Left kidney (tissue), 8 donors: ENCODE data around the gene VAMP3. TPM values are rescaled to one million over a fixed set of nuclear protein-coding genes. Genes with fewer than 3 reads are reported as not detected.

Experiments
- DNase-seq: peaks from one replicate; pipeline ENCODE4 v3.0.0-alpha.2; 2013
- long read RNA-seq, 8 donors: transcript quantifications; one replicate each; lab custom pipeline, GENCODE V29; 2026
- polyA plus RNA-seq: library from polyadenylated mRNA; unstranded; fragments of 120-200 nt; gene quantifications from one replicate; pipeline ENCODE4 v1.2.1, GENCODE V29; 2013; ENCODE audit not compliant: insufficient read length

Gene VAMP3
- 107 TPM for polyA plus RNA-seq
- long read RNA-seq, donor 1, transcript VAMP3-201 (5 exons, 2,205 nt) = major isoform, 54 of 105 reads
- long read RNA-seq, donor 1, partial matches to known transcripts = 48 of 105 reads
- long read RNA-seq, donor 1, other reads (novel, unspliced or antisense) = 0 of 105 reads
- long read RNA-seq, donor 2, transcript VAMP3-201 (5 exons, 2,205 nt) = major isoform, 37 of 41 reads
- long read RNA-seq, donor 2, partial matches to known transcripts = 0 of 41 reads
- long read RNA-seq, donor 2, other reads (novel, unspliced or antisense) = 0 of 41 reads
- long read RNA-seq, donor 3, transcript VAMP3-201 (5 exons, 2,205 nt) = major isoform, 26 of 36 reads
- long read RNA-seq, donor 3, partial matches to known transcripts = 7 of 36 reads
- long read RNA-seq, donor 3, other reads (novel, unspliced or antisense) = 0 of 36 reads
- long read RNA-seq, donor 4, transcript VAMP3-201 (5 exons, 2,205 nt) = major isoform, 6 of 6 reads
- long read RNA-seq, donor 4, partial matches to known transcripts = 0 of 6 reads
- long read RNA-seq, donor 4, other reads (novel, unspliced or antisense) = 0 of 6 reads
- long read RNA-seq, donor 5, transcript VAMP3-201 (5 exons, 2,205 nt) = major isoform, 52 of 55 reads
- long read RNA-seq, donor 5, partial matches to known transcripts = 0 of 55 reads
- long read RNA-seq, donor 5, other reads (novel, unspliced or antisense) = 0 of 55 reads
- long read RNA-seq, donor 6, transcript VAMP3-201 (5 exons, 2,205 nt) = major isoform, 45 of 110 reads
- long read RNA-seq, donor 6, partial matches to known transcripts = 62 of 110 reads
- long read RNA-seq, donor 6, other reads (novel, unspliced or antisense) = 0 of 110 reads
- long read RNA-seq, donor 7, transcript VAMP3-201 (5 exons, 2,205 nt) = major isoform, 50 of 108 reads
- long read RNA-seq, donor 7, partial matches to known transcripts = 56 of 108 reads
- long read RNA-seq, donor 7, other reads (novel, unspliced or antisense) = 0 of 108 reads
- long read RNA-seq, donor 8, transcript VAMP3-201 (5 exons, 2,205 nt) = major isoform, 21 of 24 reads
- long read RNA-seq, donor 8, partial matches to known transcripts = 0 of 24 reads
- long read RNA-seq, donor 8, other reads (novel, unspliced or antisense) = 0 of 24 reads

GRCh38 chr1:7770997-7771822, at the start of gene VAMP3:
TSS of gene VAMP3 (plus strand) at chr1:7771296. CDS start at chr1:7771384, 88 bp downstream.
- DNase-seq = peak; percentile 78

- DNase-seq = no peak
These were observed 49.0 kb upstream of the VAMP3 start for GRCh38 chr1:7721940-7722669.

GRCh38 chr1:7722670-7723012, 48.5 kb upstream of the VAMP3 start:
- no peak for DNase-seq

- no peak for DNase-seq
These were observed 44.5 kb upstream of the VAMP3 start for GRCh38 chr1:7726623-7727022.

GRCh38 chr1:7727809-7728471, 43.2 kb upstream of the VAMP3 start:
- DNase-seq = no peak

- DNase-seq = no peak
These were observed 41.3 kb upstream of the VAMP3 start for GRCh38 chr1:7729761-7730160.

- no peak for DNase-seq
These were observed 38.8 kb upstream of the VAMP3 start for GRCh38 chr1:7732331-7732730.

- DNase-seq = no peak
These were observed 37.8 kb upstream of the VAMP3 start for GRCh38 chr1:7733276-7733675.

- no peak for DNase-seq
These were observed 33.1 kb upstream of the VAMP3 start for GRCh38 chr1:7738044-7738443.

- no peak for DNase-seq
These were observed 27.8 kb upstream of the VAMP3 start for GRCh38 chr1:7743346-7743745.

GRCh38 chr1:7744882-7745281, 26.2 kb upstream of the VAMP3 start:
- no peak for DNase-seq

GRCh38 chr1:7745783-7746182, 25.3 kb upstream of the VAMP3 start:
- DNase-seq = no peak

GRCh38 chr1:7747605-7748004, 23.5 kb upstream of the VAMP3 start:
- DNase-seq = no peak

GRCh38 chr1:7749126-7749525, 22.0 kb upstream of the VAMP3 start:
- DNase-seq = no peak

- no peak for DNase-seq
These were observed 19.9 kb upstream of the VAMP3 start for GRCh38 chr1:7751174-7751573.

- peak; percentile 86 for DNase-seq
These were observed 18.3 kb upstream of the VAMP3 start for GRCh38 chr1:7752512-7753417.

- DNase-seq = no peak
These were observed 17.5 kb upstream of the VAMP3 start for GRCh38 chr1:7753641-7754040.

GRCh38 chr1:7754234-7754633, 16.9 kb upstream of the VAMP3 start:
- DNase-seq = no peak

- peak; percentile 5 for DNase-seq
These were observed 15.6 kb upstream of the VAMP3 start for GRCh38 chr1:7755448-7755847.
